Neural progenitor cell (in vitro differentiated cells): Measurements from ENCODE around the gene SREBF2.

Experiments used
- CTCF ChIP-seq: fragments of 200-600 bp; sonication (generic); IDR thresholded peaks from 2 replicates; pipeline ENCODE4 v1.5.1; 2017; ENCODE audit warnings: antibody characterized with exemption, mild to moderate bottlenecking
- EZH2 ChIP-seq: fragments of 200-600 bp; sonication (generic); IDR thresholded peaks from 2 replicates; pipeline ENCODE4 v1.6.1; 2017; ENCODE audit warnings: antibody characterized with exemption, mild to moderate bottlenecking, moderate library complexity
- EZH2phosphoT487 ChIP-seq: fragments of 200-600 bp; sonication (generic); IDR thresholded peaks from 2 replicates; pipeline ENCODE4 v1.6.1; 2017; ENCODE audit warnings: antibody characterized with exemption

DNA sequence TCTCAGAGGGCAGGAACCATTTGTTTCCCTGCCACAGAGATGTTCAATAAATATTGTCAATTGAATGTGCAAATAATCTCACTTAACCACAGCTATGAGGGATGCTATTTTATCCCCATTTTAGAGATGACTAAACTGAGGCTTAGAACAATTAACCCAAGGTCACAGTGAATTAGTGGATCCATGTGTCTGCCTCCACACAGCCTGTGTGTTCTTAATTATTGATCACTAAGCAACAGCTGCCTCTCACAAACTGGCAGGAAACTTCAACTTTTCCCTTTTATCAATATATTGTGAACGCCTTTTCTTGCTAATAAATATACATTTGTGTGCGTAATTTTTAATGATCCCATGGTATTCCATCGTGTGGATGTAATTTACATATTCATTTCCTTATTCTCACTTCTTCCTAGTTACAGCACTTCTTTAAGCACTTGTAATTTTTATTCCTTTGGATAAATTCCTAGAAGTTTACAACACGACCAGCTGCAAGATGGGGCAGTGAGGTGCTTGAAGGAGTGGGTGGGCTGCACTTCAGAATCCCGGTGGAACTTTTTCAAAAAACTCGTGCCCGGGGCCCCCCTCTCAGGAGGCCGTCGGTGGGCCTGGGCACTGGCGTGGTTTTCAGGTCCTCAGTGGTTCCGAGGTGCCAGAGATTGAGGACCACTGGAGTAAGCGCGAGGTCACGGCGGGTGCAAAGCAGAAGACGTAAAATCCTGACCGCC lies 915 bp upstream of the SREBF2 start:
- TF ChIP-seq EZH2 (no peak), CTCF (no peak), EZH2phosphoT487 (no peak)
